Effector CD4-positive, alpha-beta T cell (primary cell): Measurements from ENCODE around the gene ASTL.
"Not testable (repeated sequence)": the region's sequence is repeated elsewhere in the genome, so short reads cannot be mapped to it uniquely, and the experiment has no call there.

Source experiments
- DNase-seq: peaks from one replicate; pipeline ENCODE4 v3.0.0-alpha.2; 2020

The ASTL gene

GRCh38 chr2:96098900-96099590 lies 39.3 kb downstream of the ASTL start:
- peak; percentile 1 for DNase-seq

- DNase-seq, result peak; percentile 1
These were observed 40.1 kb downstream of the ASTL start for GRCh38 chr2:96097951-96098823.

DNA sequence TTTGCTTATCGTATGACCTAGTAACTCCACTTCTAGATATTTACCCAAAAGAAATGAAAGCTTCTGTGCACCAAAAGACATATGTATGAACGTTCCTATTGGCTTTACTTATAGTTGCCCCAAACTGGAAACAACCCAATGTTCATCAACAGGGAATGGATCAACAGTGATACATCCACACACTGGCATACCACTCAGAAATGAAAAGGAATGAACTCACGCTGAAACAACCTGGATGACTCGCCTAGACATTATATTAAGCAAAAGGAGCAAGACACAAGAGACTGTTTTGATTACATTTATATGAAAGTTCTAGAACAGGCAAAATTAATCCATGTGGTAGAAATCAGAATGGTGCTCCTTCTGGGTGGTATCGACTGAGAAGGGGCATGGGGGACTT lies 40.9 kb downstream of the ASTL start:
- no peak for DNase-seq

DNA sequence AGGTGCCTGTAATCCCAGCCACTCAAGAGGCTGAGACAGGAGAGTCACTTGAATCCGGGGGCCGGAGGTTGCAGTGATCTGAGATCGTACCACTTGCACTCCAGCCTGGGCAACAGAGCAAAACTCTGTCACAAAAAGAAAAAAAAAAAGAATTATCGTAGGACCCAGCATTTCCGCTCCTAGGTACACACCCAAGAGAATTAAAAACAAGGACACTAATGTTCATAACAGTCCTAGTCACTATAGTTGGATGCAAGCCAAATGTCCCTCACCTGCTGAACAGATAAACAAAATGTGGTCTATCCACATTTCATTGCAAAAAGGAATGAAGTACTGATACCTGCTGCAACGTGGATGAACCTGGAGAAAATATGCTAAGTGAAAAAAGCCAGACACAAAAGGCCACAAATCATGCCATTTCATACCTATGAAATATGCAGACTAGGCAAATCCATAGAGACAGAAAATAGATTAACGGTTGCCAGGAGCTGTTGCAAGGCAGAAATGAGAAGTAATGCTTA lies 43.1 kb downstream of the ASTL start:
- DNase-seq, result no peak

GRCh38 chr2:96093528-96093927 lies 44.8 kb downstream of the ASTL start:
- DNase-seq, result no peak

DNA sequence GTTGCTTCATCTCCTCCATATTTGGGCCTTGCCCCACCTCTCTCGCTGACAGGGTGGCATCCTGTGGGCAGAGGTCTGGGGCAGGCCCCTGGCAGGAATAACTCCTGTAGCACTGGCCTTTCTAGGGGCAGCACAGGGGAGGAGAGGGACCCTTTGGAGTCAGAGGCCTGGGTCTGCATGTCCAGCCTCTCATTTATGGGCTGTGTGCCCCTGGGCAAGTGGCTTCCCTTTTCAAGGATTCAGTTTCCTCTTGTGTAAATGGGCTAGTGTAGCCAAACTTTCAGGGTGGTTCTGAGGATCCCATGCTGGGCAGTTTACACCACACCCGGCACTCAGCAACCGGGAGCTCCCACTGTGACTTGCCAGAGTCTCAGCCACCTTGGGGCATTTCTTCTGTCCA lies 45.4 kb downstream of the ASTL start:
- no peak for DNase-seq

GRCh38 chr2:96092573-96092877 lies 45.8 kb downstream of the ASTL start:
- DNase-seq, result no peak

- DNase-seq, result no peak
These were observed 46.4 kb downstream of the ASTL start for GRCh38 chr2:96091711-96092572.

DNA sequence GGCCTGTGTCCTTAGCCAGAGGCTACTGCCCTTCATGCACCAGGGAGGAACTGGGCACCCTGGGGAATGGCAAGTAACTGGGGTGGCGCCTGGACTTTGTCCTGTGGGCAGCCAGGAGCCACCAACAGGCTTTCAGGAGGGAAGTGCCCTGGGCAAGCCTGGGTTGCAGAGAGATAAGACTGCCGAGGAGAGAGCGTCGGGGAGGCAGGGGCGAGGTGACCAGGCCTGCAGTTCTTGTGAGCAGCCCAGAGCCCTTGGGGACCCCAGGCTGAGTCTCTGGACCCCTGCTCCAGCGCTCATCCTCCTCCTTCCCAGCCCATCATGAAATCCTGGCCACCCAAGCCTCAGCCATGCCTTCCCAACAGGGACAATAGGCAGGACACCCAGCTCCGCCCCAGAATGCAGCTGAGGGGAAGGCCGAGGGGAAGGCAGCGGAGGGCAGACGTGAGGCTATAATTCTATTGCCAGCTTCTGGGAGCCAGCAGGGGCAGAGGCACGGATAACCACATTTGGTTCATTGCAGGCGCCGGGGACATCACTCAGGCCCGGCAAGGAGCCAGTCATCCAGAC lies 47.1 kb downstream of the ASTL start:
- DNase-seq, result no peak

DNA sequence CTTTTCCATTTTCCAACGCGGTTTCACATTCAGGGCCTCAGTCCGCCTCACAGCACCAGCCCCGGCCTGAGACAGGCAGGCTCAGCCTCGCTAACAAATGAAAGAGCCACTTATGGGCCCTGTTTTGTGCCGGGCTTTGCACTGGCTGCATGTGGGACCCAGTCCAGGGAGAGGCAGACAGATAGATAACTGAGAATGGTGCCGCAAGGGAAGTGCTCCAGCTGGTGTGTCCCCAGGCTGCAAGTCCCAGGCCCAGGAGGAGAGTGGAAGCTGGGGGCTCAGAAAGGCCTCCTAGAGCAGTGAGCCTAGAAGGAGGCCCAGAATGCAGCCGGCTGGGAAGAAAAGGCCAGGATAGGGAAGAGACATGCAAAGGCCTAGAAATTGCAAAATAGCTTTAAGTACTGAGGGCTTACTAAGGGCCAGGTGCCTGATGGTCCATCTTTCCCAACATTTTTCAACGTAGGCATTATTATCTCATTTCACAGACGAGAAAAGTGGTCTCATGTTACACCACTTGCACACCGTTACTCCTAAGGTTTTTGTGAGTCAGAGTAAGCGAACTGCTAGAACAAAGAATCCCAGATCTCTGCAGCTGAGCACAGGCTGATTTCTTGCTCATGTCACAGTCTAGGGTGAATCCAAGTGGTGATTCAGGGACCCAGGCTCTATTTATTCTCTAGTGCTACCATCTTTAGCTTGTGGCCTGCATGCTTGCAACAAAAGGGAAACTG lies 47.9 kb downstream of the ASTL start:
- DNase-seq, result no peak

DNA sequence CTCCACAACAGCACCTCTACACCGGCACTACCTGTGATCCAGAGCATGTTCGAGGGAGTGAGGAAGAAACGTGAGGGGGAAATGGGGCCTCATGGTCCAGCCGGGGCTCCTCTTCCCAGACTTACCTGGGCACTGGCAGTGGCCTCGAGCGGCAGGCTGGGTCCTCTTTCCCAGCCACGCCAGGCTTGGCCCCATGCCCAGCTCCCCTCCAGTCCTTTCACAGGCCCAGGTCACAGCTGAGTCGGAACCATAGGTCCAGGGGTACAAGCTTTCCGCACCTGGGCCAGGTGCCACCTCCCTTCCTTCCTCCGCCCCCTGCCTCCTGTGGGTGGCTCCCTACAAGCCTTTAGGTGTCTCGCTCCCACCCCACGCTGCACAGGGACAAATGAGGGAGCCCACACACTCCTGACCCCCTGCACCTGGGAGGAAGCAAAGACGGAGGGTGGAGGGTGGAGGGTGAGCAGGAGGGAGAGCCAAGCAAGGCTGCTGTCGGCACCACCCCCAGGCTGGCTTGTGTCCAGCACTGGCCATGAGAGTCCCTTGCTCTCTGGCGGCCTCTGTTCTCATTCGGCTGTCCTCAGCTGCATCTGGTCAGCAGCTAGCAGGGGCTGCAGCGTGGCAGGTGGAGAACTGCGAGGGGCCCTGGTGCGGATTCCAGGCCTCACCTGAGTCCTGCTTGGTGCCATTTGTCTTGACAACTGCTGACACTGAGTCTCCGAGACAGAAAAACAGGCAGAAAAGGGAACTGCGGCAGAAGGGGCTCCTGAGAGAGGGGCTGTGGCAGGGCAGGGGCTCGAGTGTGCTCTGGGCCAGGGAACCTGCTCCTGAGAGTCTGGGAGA lies 48.7 kb downstream of the ASTL start:
- no peak for DNase-seq

DNA sequence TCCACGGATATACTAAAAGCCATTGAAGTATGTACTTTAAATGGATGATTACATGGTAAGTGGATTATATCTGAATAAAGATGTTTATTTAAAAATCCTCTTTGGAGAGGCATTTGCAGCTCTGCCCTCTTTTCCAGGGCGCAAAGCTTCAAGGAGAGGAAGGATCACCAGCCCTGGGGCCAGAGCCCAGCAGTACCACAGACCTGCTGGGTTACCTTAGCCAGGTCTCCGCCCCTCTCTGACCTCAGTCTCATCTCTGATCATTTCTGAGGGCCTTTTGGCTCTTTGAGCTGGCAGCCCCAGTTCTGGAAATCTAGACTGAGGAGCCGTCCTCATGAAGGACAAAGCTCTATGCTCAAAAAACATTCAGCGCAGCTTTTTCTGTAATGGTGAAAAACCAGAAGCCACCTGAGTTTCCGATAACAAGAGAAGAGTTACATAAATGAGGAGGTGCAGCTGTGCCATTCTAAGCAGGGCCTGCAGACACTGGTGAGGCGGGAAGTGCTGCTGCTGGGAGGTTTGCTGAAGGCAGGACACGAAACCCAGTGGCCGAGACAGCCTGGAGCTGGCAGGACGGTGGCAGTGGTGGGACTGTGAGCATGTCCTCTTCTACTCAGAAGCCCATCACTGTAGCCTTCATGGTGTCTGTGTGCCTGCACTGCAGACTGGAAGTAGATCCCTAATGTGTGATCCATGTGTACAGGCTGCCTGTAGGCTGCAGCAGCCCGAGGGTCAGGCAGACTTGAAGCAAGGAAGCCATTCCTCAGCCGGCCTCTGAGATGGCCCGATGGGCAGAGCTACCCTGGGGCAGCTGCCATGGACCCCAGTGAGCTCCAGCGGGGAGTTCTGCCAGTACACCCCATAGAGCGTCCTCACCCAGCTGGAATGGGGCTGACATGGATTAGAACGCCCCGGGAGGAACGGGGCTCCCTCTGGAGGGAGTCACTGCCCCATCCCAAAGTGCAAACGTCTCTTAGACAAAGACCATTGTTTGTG lies 49.7 kb downstream of the ASTL start:
- no peak for DNase-seq

DNA sequence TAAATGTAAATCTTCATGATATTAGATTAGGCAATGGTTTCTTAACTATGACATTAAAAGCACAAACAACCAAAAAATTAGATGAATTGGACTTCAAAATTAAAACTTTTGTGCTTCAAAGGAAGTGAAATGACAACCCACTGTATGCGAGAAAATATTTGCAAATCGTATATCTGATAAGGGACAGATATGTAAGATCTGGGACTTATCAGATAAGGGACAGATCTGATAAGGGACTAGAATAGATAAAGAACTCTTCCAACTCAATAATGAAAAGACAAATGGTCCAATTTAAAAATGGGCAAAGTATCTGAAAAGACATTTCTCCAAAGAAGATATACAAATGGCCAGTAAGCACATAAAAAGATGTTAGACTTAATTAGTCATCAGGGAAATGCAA lies 51.2 kb downstream of the ASTL start:
- DNase-seq, result no peak

DNA sequence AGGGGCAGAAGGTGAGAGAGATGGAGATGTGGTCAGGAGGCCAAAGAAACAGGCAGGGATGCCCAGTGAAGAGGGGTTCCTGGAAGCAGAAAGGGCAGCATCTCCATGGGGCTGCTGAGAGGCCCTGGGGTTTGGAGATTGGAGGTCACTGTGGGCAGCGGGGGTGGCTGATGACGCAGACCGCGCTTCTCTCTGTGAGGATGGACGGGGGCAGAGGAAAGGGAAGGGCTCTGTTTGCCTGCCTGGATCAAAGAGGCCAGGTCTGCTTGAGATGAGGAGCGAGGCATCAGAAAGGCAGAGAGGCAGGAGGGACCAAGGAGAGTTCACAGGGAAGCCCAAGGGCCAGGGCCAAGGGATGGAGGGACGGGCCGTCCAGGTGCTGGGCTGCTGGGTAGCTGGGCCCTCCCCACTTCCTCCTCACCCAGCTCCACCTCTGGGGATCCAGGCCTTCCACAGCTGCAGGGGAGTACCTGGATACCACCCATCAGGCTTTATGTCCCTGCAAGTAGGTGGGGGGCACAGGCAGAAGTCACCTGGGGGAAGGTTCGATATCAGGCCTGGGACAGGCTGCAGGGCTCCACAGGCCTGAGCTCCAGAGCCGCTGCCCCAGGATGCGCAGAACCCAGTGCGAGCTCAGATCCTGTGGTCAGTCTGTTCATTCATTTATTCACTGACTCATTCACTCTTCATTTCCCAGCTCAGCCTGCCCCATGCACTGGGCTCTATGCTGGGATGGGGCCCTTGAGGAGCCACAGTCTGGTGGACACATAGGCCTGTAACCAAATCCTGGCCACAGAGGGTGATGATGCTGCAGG lies 52.6 kb downstream of the ASTL start:
- DNase-seq, result no peak

DNA sequence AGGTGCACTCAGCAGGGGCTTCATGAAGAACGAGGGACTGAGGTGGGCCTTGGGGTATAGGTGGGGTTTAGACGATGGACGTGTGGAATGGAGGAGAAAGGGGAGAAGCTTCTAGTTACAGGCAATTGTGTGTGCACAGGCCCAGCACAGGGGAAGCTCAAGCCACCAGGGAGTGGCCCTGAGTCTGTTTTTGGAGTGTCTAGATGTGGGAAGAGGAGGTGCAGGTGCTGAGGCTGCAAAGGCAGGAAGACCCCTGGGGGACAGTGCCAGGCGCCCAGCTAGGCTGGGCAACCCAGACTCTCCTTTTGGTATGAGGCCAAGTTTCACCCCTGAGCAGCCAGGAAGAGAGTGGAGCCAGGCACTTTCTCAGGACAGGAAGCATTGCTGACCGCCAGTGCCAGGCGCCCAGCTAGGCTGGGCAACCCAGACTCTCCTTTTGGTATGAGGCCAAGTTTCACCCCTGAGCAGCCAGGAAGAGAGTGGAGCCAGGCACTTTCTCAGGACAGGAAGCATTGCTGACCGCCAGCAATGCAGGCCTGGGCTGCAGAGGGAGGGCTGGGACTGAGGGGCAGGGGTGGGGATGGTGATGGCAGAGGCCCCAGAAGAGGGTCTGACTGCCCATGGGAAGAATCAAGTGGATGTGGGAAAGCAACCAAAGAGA lies 53.3 kb downstream of the ASTL start:
- not testable (repeated sequence) for DNase-seq

DNA sequence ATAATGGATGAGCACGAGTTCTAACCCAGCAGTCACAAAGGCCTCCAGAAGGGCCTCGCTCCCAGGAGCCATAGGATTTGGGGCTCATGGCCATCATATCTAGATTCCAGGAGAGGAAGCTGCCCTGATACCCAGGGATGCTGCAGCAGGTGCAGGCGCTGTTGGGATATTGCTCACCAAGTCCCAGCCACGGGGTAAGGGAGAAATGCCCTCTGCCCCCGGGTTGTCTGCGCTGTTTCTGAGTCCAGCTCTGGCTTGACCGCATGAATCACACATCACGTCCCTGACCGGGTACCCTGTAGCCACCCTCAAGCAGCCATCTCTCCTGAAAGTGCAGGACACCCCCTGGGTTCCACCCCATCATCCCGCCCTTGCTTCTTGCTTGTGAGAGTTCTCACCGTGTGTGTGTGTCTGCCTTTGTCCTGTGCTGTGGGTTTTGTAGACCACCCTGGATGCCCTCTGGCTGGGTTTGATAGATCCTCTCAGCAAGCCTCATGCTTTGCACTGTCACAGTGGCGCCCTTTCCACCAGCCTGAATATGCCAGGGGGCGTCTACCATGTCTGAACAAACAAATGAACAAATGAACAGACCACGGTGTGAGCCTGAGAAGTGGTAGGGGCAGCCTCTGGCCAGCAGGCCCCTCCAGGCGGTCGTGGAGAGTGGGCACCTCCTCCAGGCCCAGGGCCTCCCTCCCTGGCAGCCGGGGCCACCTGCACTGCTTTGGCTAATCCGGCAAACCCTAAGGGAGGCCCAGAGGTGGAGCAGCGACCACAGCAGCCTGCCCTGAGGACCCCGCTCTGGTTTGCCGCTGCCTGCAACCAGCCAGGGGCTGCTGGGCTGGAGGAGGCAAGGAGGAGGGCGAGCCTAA lies 54.1 kb downstream of the ASTL start:
- DNase-seq, result no peak
